Thoracic aorta (tissue), 2 donors: ENCODE data around the gene SMIM35. TPM values are rescaled to one million over a fixed set of nuclear protein-coding genes. Genes with fewer than 3 reads are reported as not detected.

ENCODE experiments used
- ATAC-seq: fragments of 150-250 bp; one replicate; pipeline ENCODE4 v1.8.0; 2017; ENCODE audit warnings: low read depth; ENCODE audit not compliant: insufficient number of reproducible peaks, low FRiP score
- DNase-seq: peaks from one replicate; pipeline ENCODE4 v3.0.0-alpha.2; 2020; ENCODE audit warnings: low spot score
- H3K27ac ChIP-seq, 2 donors: fragments of 200-600 bp; sonication (generic); 1 replicate in 1 of 2; 2 replicates in 1 of 2; pipeline ENCODE4 v1.5.1; 2016; ENCODE audit warnings: mild to moderate bottlenecking in 2 of 2, moderate library complexity in 2 of 2
- H3K27me3 ChIP-seq: fragments of 200-600 bp; sonication (generic); replicated peaks from 2 replicates; pipeline ENCODE4 v1.6.0; 2016; ENCODE audit warnings: mild to moderate bottlenecking; ENCODE audit not compliant: insufficient read depth
- H3K36me3 ChIP-seq: fragments of 200-600 bp; sonication (generic); one replicate; pipeline ENCODE4 v1.5.1; 2016
- H3K4me1 ChIP-seq, 2 donors: fragments of 200-600 bp; sonication (generic); 1 replicate in 1 of 2; 2 replicates in 1 of 2; pipeline versions ENCODE4 v1.5.1 to v1.6.0; 2016; ENCODE audit warnings: low read depth in 2 of 2, mild to moderate bottlenecking in 1 of 2; ENCODE audit not compliant: control insufficient read depth in 1 of 2
- H3K4me3 ChIP-seq: fragments of 200-600 bp; sonication (generic); 2 replicates; pipeline ENCODE4 v1.5.1; 2016; ENCODE audit warnings: mild to moderate bottlenecking
- H3K9me3 ChIP-seq: fragments of 200-600 bp; sonication (generic); 2 replicates; pipeline ENCODE4 v1.5.1; 2016
- CTCF ChIP-seq: fragments of 200-600 bp; sonication (generic); IDR thresholded peaks from one replicate; pipeline ENCODE4 v1.5.1; 2019; ENCODE audit warnings: antibody characterized with exemption
- total RNA-seq, 2 donors: library from RNA; depleted of rRNA; stranded (reverse); fragments of >200 nt; gene quantifications; one replicate each; pipeline versions ENCODE4 v1.1.0 to v1.2.3, GENCODE V29; 2016

Gene SMIM35
- total RNA-seq, 2 donors from 2014 or later: not detected

DNA sequence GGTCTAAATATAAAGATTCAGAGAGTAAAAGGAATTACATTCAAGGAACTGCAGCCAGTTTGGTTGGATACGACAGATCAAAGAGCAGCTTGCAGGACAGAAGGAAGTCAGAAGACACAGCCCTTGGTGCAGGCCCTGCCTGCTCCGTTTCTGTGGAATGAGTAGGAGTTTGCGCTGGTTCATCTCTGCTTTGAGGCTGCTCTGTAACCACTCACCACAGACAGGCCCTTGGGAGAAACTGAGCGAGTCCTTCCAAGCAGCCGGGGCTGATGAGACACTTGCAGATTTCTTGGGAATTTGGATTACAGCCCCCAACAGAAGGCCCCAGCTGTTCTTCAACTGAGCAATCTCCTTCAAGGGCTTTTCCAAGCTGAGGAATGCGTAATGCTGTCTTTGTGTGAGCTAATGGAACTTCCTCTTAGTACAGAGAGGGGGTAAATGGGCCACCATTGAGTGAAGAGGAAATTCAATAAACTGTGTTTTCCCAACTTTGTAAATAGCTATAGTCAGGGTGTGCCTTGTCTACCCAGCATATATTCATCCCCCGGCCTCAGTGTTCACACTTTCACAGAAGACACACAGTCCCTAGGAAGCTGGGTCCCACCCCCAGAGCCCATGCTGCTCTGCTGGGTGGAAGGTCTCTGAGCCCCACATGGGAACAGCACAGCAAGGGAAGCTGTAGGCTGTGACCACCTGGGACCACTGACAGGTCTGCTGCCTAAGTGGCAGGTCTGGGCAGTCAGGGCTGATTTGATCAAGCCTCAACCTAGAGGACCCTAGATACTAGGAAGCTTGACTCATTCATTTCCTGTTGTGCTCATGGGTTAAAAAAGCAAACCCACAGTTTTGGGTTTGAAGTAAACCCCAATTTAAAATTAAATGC, 84.0 kb downstream of the SMIM35 start:
- Histone ChIP-seq H3K4me3 (no peak overlapping the region), H3K4me1 (no peaks in the 10 kb centered on the region), H3K27me3 (no peaks in the 10 kb centered on the region), H3K27ac (peak overlapping the region in 1 of 2 donors; percentile 9), H3K36me3 (no peaks in the 10 kb centered on the region), H3K9me3 (no peaks in the 10 kb centered on the region)
- TF ChIP-seq CTCF: no peak
- ATAC-seq (peak; percentile 8), DNase-seq (no peak)

GRCh38 chr11:118002010-118002540, 84.7 kb downstream of the SMIM35 start:
- TF ChIP-seq CTCF: no peak
- H3K4me3 ChIP-seq: no peak overlapping the region
- ATAC-seq (no peak), DNase-seq (no peak)
- peak overlapping the region in 1 of 2 donors; percentile 9 for H3K27ac ChIP-seq
- H3K9me3 ChIP-seq: no peaks in the 10 kb centered on the region
- H3K27me3 ChIP-seq: no peaks in the 10 kb centered on the region
- H3K36me3 ChIP-seq: no peaks in the 10 kb centered on the region
- no peaks in the 10 kb centered on the region for H3K4me1 ChIP-seq

DNA sequence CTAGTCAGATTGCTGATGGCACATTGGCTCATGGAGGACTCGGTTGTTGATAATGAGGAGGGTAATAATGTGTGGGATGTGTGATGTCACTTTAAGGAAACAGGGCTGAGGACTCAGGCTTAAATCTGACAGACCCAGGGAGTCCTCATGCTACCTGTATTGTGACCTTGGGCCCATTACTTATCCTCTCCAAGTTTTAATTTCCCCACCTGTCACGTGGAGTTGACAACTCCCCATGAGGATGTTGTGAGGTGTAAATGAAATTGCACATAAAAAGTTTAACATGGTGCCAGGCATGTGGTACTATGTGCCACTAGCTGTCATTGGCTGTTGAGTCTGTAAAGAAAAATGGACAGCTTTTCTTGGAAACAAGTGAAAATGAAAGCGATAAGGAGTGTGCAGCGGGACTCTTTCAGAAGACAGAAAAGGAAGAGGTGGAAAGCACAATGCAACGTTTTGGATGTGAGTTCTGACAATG, 85.2 kb downstream of the SMIM35 start:
- no peak for TF ChIP-seq CTCF
- Histone ChIP-seq H3K27ac (peak overlapping the region in 1 of 2 donors; percentile 9), H3K36me3 (no peaks in the 10 kb centered on the region), H3K27me3 (no peaks in the 10 kb centered on the region), H3K4me3 (no peak overlapping the region), H3K4me1 (no peaks in the 10 kb centered on the region), H3K9me3 (no peaks in the 10 kb centered on the region)
- ATAC-seq (no peak), DNase-seq (no peak)

- H3K27ac ChIP-seq: no peak overlapping the region
- H3K4me1 ChIP-seq: no peaks in the 10 kb centered on the region
- H3K4me3 ChIP-seq: no peak overlapping the region
- no peak for DNase-seq
- no peaks in the 10 kb centered on the region for H3K36me3 ChIP-seq
- no peak for ATAC-seq
- H3K9me3 ChIP-seq: no peaks in the 10 kb centered on the region
- H3K27me3 ChIP-seq: no peaks in the 10 kb centered on the region
- no peak for TF ChIP-seq CTCF
Observed at GRCh38 chr11:118000850-118001228, 85.9 kb downstream of the SMIM35 start.

- H3K9me3 ChIP-seq: no peaks in the 10 kb centered on the region
- no peak overlapping the region for H3K4me3 ChIP-seq
- DNase-seq: no peak
- no peak for ATAC-seq
- no peaks in the 10 kb centered on the region for H3K4me1 ChIP-seq
- no peaks in the 10 kb centered on the region for H3K36me3 ChIP-seq
- H3K27me3 ChIP-seq: no peaks in the 10 kb centered on the region
- no peak overlapping the region for H3K27ac ChIP-seq
- TF ChIP-seq CTCF: no peak
Observed at GRCh38 chr11:118000067-118000849, 86.5 kb downstream of the SMIM35 start.
